Smooth muscle cell (in vitro differentiated cells): ENCODE data around the gene ST7. TPM values are rescaled to one million over a fixed set of nuclear protein-coding genes. Genes with fewer than 3 reads are reported as not detected.

ENCODE experiments used
- DNase-seq: peaks from one replicate; lab custom pipeline; 2025; ENCODE audit not compliant: unreplicated experiment; lab: John Stamatoyannopoulos, UW
- H2AFZ ChIP-seq: fragments of 200-600 bp; sonication (generic); 2 replicates; pipeline ENCODE4 v1.6.0; 2016; ENCODE audit warnings: antibody characterized with exemption, low read depth, mild to moderate bottlenecking
- H3F3A ChIP-seq: fragments of 200-600 bp; sonication (generic); 2 replicates; pipeline ENCODE4 v1.6.0; 2017; ENCODE audit warnings: antibody characterized with exemption, low read depth
- H3K27ac ChIP-seq: fragments of 200-600 bp; sonication (generic); 2 replicates; pipeline ENCODE4 v1.5.1; 2016; ENCODE audit warnings: low read depth, mild to moderate bottlenecking
- H3K27me3 ChIP-seq: fragments of 200-600 bp; sonication (generic); 2 replicates; pipeline ENCODE4 v1.6.1; 2016; ENCODE audit warnings: low read depth, mild to moderate bottlenecking
- H3K36me3 ChIP-seq: fragments of 200-600 bp; sonication (generic); 2 replicates; pipeline ENCODE4 v1.5.1; 2016; ENCODE audit warnings: low read depth
- H3K4me1 ChIP-seq: fragments of 200-600 bp; sonication (generic); 2 replicates; pipeline ENCODE4 v1.5.1; 2016; ENCODE audit warnings: low read depth
- H3K4me2 ChIP-seq: fragments of 200-600 bp; sonication (generic); 2 replicates; pipeline ENCODE4 v1.6.0; 2016; ENCODE audit warnings: mild to moderate bottlenecking
- H3K4me3 ChIP-seq: fragments of 200-600 bp; sonication (generic); 2 replicates; pipeline ENCODE4 v1.5.1; 2016; ENCODE audit warnings: mild to moderate bottlenecking
- H3K79me2 ChIP-seq: fragments of 200-600 bp; sonication (generic); 2 replicates; pipeline ENCODE4 v1.6.0; 2016; ENCODE audit warnings: low read depth, mild to moderate bottlenecking
- H3K9ac ChIP-seq: fragments of 200-600 bp; sonication (generic); 2 replicates; pipeline ENCODE4 v1.6.0; 2016; ENCODE audit warnings: low read depth
- H3K9me3 ChIP-seq: fragments of 200-600 bp; sonication (generic); replicated peaks from 2 replicates; pipeline ENCODE4 v1.5.1; 2016; ENCODE audit warnings: low read depth
- H4K20me1 ChIP-seq: fragments of 200-600 bp; sonication (generic); 2 replicates; pipeline ENCODE4 v1.6.0; 2016; ENCODE audit warnings: low read depth
- CTCF ChIP-seq: fragments of 200-600 bp; sonication (generic); IDR thresholded peaks from 2 replicates; pipeline ENCODE4 v1.5.1; 2017; ENCODE audit warnings: borderline replicate concordance, mild to moderate bottlenecking, antibody characterized with exemption; ENCODE audit not compliant: insufficient read depth, poor library complexity, severe bottlenecking
- WGBS: methylation state at CpG from one replicate; pipeline ENCODE4 v1.1.7; 2016; ENCODE audit warnings: low lambda C conversion rate; 5-methylcytosine and 5-hydroxymethylcytosine counted together
- polyA plus RNA-seq: library from polyadenylated mRNA; unstranded; fragments of >200 nt; fragmentation: Nextera tagmentation; extraction: Ambion mirVana; gene quantifications from 2 replicates; pipeline ENCODE4 v1.2.1, GENCODE V29; 2016
- total RNA-seq: library from RNA; depleted of rRNA; stranded (reverse); fragments of >200 nt; gene quantifications from 2 replicates; pipeline ENCODE4 v1.2.3, GENCODE V29; 2014

ST7 gene
- total and polyA plus RNA-seq, 2 experiments from 2014 or later: 23.2 to 26.1 TPM

DNA sequence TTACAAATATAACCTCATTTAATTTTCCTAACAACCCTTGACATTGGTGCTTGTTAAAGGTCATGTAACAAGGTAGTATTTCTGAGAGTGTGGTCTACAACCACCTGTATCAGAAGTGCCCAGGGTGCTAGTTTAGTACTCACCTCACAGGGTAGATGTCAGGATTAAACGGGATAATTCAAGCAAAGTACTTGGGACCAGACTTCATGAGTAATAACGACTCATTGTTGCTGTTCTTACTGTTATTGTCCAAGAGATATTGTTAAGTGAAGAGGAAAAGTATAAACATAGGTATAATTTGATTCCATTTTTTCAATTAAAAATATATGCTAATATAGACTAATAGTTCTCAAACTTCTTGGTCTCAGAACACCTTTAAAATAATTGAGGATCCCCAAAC lies 190.3 kb downstream of the ST7 start:
- peaks cover 7% of the 10 kb centered on the region for H3F3A ChIP-seq
- no peaks in the 10 kb centered on the region for H3K36me3 ChIP-seq
- H3K4me2 ChIP-seq: no peak overlapping the region
- WGBS: 78% methylated on average over 2 of the region's 2 CpGs
- no peaks in the 10 kb centered on the region for H3K9me3 ChIP-seq
- no peak overlapping the region for H3K27ac ChIP-seq
- no peak for DNase-seq
- H3K9ac ChIP-seq: no peak overlapping the region
- no peak for TF ChIP-seq CTCF
- no peaks in the 10 kb centered on the region for H3K4me1 ChIP-seq
- no peaks in the 10 kb centered on the region for H4K20me1 ChIP-seq
- no peak overlapping the region for H2AFZ ChIP-seq
- H3K79me2 ChIP-seq: no peaks in the 10 kb centered on the region
- no peak overlapping the region for H3K4me3 ChIP-seq
- no peaks in the 10 kb centered on the region for H3K27me3 ChIP-seq

DNA sequence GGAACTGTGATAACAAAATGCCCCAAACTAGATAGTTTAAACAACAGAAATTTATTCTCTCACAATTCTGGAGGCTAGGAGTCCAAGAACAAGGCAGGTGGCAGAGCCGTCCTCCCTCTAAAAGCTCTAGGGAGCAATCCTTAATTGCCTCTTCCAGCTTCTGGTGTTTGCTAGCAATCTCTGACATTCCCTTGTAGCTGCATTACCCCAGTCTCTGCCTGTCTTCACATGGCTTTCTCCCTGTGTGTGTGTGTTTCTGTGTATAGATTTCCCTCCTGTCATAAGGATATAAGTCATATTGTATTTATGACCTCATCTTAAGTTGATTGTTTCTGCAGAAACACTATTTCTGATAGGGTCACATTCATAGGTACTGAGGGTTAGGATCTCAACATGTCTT lies 192.0 kb downstream of the ST7 start:
- no peak overlapping the region for H2AFZ ChIP-seq
- no peaks in the 10 kb centered on the region for H3K9me3 ChIP-seq
- H3K4me1 ChIP-seq: no peaks in the 10 kb centered on the region
- H3K79me2 ChIP-seq: no peaks in the 10 kb centered on the region
- H3K36me3 ChIP-seq: no peaks in the 10 kb centered on the region
- no peak overlapping the region for H3K4me2 ChIP-seq
- WGBS: 73% methylated on average over 1 of the region's 1 CpG
- H3K27ac ChIP-seq: no peak overlapping the region
- H3K4me3 ChIP-seq: no peak overlapping the region
- no peak for DNase-seq
- no peak for TF ChIP-seq CTCF
- peaks cover 3% of the 10 kb centered on the region for H3F3A ChIP-seq
- no peaks in the 10 kb centered on the region for H3K27me3 ChIP-seq
- H4K20me1 ChIP-seq: no peaks in the 10 kb centered on the region
- H3K9ac ChIP-seq: no peak overlapping the region

DNA sequence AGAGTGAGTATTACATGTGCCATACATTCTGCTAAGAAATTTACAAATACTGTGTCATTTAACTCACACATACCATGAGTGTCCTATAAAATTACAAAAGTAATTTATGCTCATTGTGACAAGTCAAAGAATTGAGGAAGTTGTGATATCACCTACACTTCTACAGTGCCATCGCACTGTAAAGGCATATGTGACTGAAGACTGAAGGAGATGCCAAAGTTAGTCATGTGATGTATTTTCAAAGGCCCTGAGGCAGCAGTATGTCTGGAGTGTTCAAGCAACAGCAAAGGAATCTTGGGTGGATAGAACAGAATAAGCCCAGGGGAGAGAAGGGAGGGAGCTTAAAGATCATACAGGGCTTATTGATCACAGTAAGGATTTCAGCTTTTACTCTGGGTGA lies 192.8 kb downstream of the ST7 start:
- no peaks in the 10 kb centered on the region for H3K9me3 ChIP-seq
- H3K27me3 ChIP-seq: no peaks in the 10 kb centered on the region
- H3K27ac ChIP-seq: no peak overlapping the region
- no peak for DNase-seq
- no peaks in the 10 kb centered on the region for H3K4me1 ChIP-seq
- H3K9ac ChIP-seq: no peak overlapping the region
- no peaks in the 10 kb centered on the region for H3K79me2 ChIP-seq
- no peak overlapping the region for H3K4me2 ChIP-seq
- no peak overlapping the region for H3K4me3 ChIP-seq
- no peaks in the 10 kb centered on the region for H3F3A ChIP-seq
- WGBS: 77% methylated on average over 1 of the region's 1 CpG
- no peak for TF ChIP-seq CTCF
- no peaks in the 10 kb centered on the region for H3K36me3 ChIP-seq
- no peak overlapping the region for H2AFZ ChIP-seq
- no peaks in the 10 kb centered on the region for H4K20me1 ChIP-seq

- H4K20me1 ChIP-seq: no peaks in the 10 kb centered on the region
- H3K36me3 ChIP-seq: no peaks in the 10 kb centered on the region
- H3K27me3 ChIP-seq: no peaks in the 10 kb centered on the region
- no peak overlapping the region for H3K9ac ChIP-seq
- no peak overlapping the region for H3K27ac ChIP-seq
- H3F3A ChIP-seq: no peaks in the 10 kb centered on the region
- no peak for DNase-seq
- TF ChIP-seq CTCF: no peak
- H2AFZ ChIP-seq: no peak overlapping the region
- no peak overlapping the region for H3K4me3 ChIP-seq
- H3K4me2 ChIP-seq: no peak overlapping the region
- H3K4me1 ChIP-seq: no peaks in the 10 kb centered on the region
- 61% methylated on average over 3 of the region's 3 CpGs for WGBS
- H3K79me2 ChIP-seq: no peaks in the 10 kb centered on the region
- no peaks in the 10 kb centered on the region for H3K9me3 ChIP-seq
Measured at GRCh38 chr7:117146511-117146910, 193.2 kb downstream of the ST7 start.
